Liver (tissue), 9 donors: ENCODE measurements around the gene TUT7. TPM values are rescaled to one million over a fixed set of nuclear protein-coding genes. Genes with fewer than 3 reads are reported as not detected.

Experiments
- DNase-seq: peaks from one replicate; pipeline ENCODE4 v3.0.0-alpha.2; 2017; ENCODE audit warnings: low spot score
- H3K27ac ChIP-seq, 2 donors: one replicate each; pipeline ENCODE4 v1.7.0; 2013; ENCODE audit warnings: inconsistent platforms in 2 of 2, low read length in 2 of 2, control low read depth in 1 of 2, low read depth in 1 of 2, mild to moderate bottlenecking in 1 of 2
- H3K27me3 ChIP-seq, 4 donors: one replicate each; pipeline versions ENCODE4 v1.6.1 to v1.7.0; 2013; ENCODE audit warnings: low read length in 3 of 4, inconsistent platforms in 1 of 4, mild to moderate bottlenecking in 1 of 4, moderate library complexity in 1 of 4; ENCODE audit not compliant: control insufficient read depth in 4 of 4, insufficient read depth in 4 of 4
- H3K36me3 ChIP-seq, 4 donors: one replicate each; pipeline versions ENCODE4 v1.6.1 to v1.7.0; 2013; ENCODE audit warnings: low read length in 3 of 4, mild to moderate bottlenecking in 3 of 4, low read depth in 1 of 4, moderate library complexity in 1 of 4; ENCODE audit not compliant: control insufficient read depth in 4 of 4, insufficient read depth in 3 of 4
- H3K4me1 ChIP-seq, 4 donors: one replicate each; pipeline versions ENCODE4 v1.6.1 to v1.7.0; 2013; ENCODE audit warnings: low read length in 3 of 4, mild to moderate bottlenecking in 3 of 4, moderate library complexity in 1 of 4; ENCODE audit not compliant: control insufficient read depth in 4 of 4, insufficient read depth in 4 of 4
- H3K4me3 ChIP-seq, 3 donors: one replicate each; pipeline versions ENCODE4 v1.6.1 to v1.7.0; 2013; ENCODE audit warnings: low read length in 3 of 3, control low read depth in 1 of 3, low read depth in 1 of 3, mild to moderate bottlenecking in 1 of 3
- H3K9ac ChIP-seq, 2 donors: one replicate each; pipeline ENCODE4 v1.7.0; 2013; ENCODE audit warnings: low read length in 2 of 2, mild to moderate bottlenecking in 2 of 2, moderate library complexity in 2 of 2, control low read depth in 1 of 2, low read depth in 1 of 2
- H3K9me3 ChIP-seq, 4 donors: one replicate each; pipeline versions ENCODE4 v1.6.1 to v1.7.0; 2013; ENCODE audit warnings: low read length in 3 of 4; ENCODE audit not compliant: control insufficient read depth in 4 of 4
- ATF3 ChIP-seq: IDR thresholded peaks from 2 replicates; pipeline ENCODE4 v1.6.1; 2016; ENCODE audit warnings: antibody characterized with exemption
- EGR1 ChIP-seq, 2 donors: IDR thresholded peaks; 2 replicates each; pipeline ENCODE4 v1.6.1; 2016 to 2018; ENCODE audit warnings: antibody characterized with exemption in 2 of 2, low read depth in 2 of 2
- FOXA2 ChIP-seq: IDR thresholded peaks from 2 replicates; pipeline ENCODE4 v1.6.1; 2016; ENCODE audit warnings: antibody characterized with exemption
- GABPA ChIP-seq, 2 donors: IDR thresholded peaks in 1 of 2; conservative IDR thresholded peaks in 1 of 2; 2 replicates each; pipeline ENCODE4 v1.6.1; 2016; ENCODE audit warnings: antibody characterized with exemption in 2 of 2, mild to moderate bottlenecking in 1 of 2, moderate library complexity in 1 of 2
- HNF4A ChIP-seq, 2 donors: conservative IDR thresholded peaks; 2 replicates each; pipeline ENCODE4 v1.6.1; 2016; ENCODE audit warnings: antibody characterized with exemption in 2 of 2, mild to moderate bottlenecking in 2 of 2
- JUND ChIP-seq, 2 donors: IDR thresholded peaks; 2 replicates each; pipeline ENCODE4 v1.6.1; 2016; ENCODE audit warnings: antibody characterized with exemption in 2 of 2
- MAX ChIP-seq: IDR thresholded peaks from 2 replicates; pipeline ENCODE4 v1.6.1; 2016; ENCODE audit warnings: antibody characterized with exemption
- NR2F2 ChIP-seq: IDR thresholded peaks from 2 replicates; pipeline ENCODE4 v1.6.1; 2016; ENCODE audit warnings: antibody characterized with exemption
- RAD21 ChIP-seq, 2 donors: IDR thresholded peaks; 2 replicates each; pipeline ENCODE4 v1.6.1; 2016; ENCODE audit warnings: antibody characterized with exemption in 2 of 2, mild to moderate bottlenecking in 2 of 2
- REST ChIP-seq: IDR thresholded peaks from 2 replicates; pipeline ENCODE4 v1.6.1; 2016; ENCODE audit warnings: antibody characterized with exemption, mild to moderate bottlenecking
- RXRA ChIP-seq, 2 donors: IDR thresholded peaks; 2 replicates each; pipeline ENCODE4 v1.6.1; 2017 to 2018; ENCODE audit warnings: antibody characterized with exemption in 2 of 2, mild to moderate bottlenecking in 1 of 2
- SP1 ChIP-seq: IDR thresholded peaks from 2 replicates; pipeline ENCODE4 v1.6.1; 2018; ENCODE audit warnings: antibody characterized with exemption, mild to moderate bottlenecking
- TAF1 ChIP-seq: conservative IDR thresholded peaks from 2 replicates; pipeline ENCODE4 v1.6.1; 2016; ENCODE audit warnings: antibody characterized with exemption, mild to moderate bottlenecking
- YY1 ChIP-seq: IDR thresholded peaks from 2 replicates; pipeline ENCODE4 v1.6.1; 2016; ENCODE audit warnings: antibody characterized with exemption, mild to moderate bottlenecking
- WGBS: extraction: QIAGEN DNeasy Blood & Tissue Kit; methylation state at CpG from one replicate; pipeline ENCODE4 v1.1.7; 2013; 5-methylcytosine and 5-hydroxymethylcytosine counted together
- polyA plus RNA-seq, 2 donors: library from polyadenylated mRNA; stranded (reverse) in 1 of 2; unstranded in 1 of 2; fragments of 200-250 nt in 1 of 2; fragments of >200 nt in 1 of 2; fragmentation: Nextera tagmentation in 1 of 2; extraction: Ambion mirVana in 1 of 2; gene quantifications; one replicate each; pipeline versions ENCODE4 v1.2.1 to v1.2.3, GENCODE V29; 2013 to 2015
- total RNA-seq, 2 donors: library from RNA; depleted of rRNA; stranded (reverse); fragments of >200 nt; gene quantifications; one replicate each; pipeline ENCODE4 v1.2.3, GENCODE V29; 2014
- donor health status: healthy.
- donor health status: healthy.
- donor health status: healthy.
- donor health status: healthy.
- donor health status: healthy.

The TUT7 gene
- total RNA-seq (10 to 100 TPM; 14.4 to 34.6 TPM), polyA plus RNA-seq (10 to 100 TPM; 10.7 to 17.4 TPM)

- WGBS: under 1% methylated on average over 79 of the region's 79 CpGs
- peaks cover 4 to 29% (median 20%) of the 10 kb centered on the region in 4 donors for H3K4me1 ChIP-seq
- H3K9me3 ChIP-seq: no peaks in the 10 kb centered on the region
These were observed at the start of gene TUT7 for GRCh38 chr9:86354011-86354817. Gene TUT7 (minus strand): TSS chr9:86354410. CDS start chr9:86353199, 1,211 bp downstream.

GRCh38 chr9:86402591-86402990, 48.4 kb upstream of the TUT7 start:
- H3K4me3 ChIP-seq: no peak overlapping the region
- no peak for TF ChIP-seq GABPA (IDR thresholded peaks at IDR 0.05 in 1 of 2, conservative IDR thresholded peaks at IDR 0.05 in 1 of 2)
- TF ChIP-seq TAF1: no peak
- TF ChIP-seq RAD21 (IDR thresholded peaks at IDR 0.05): no peak
- no peak for TF ChIP-seq MAX
- TF ChIP-seq REST: no peak
- TF ChIP-seq FOXA2: no peak
- TF ChIP-seq HNF4A (conservative IDR thresholded peaks at IDR 0.05): no peak
- no peak for TF ChIP-seq NR2F2
- TF ChIP-seq YY1: no peak
- TF ChIP-seq ATF3: no peak

More at GRCh38 chr9:86354011-86354817, at the start of gene TUT7:
- H3K27me3 ChIP-seq: no peaks in the 10 kb centered on the region
- peak within 1 kb of the TSS; percentile 75 to 98 for H3K27ac ChIP-seq
- TF ChIP-seq GABPA (IDR thresholded peaks at IDR 0.05 in 1 of 2, conservative IDR thresholded peaks at IDR 0.05 in 1 of 2) (peak; percentile 81 to 93), EGR1 (IDR thresholded peaks at IDR 0.05; ENCODE audit: low read depth in 2 of 2) (peak in 1 of 2 donors; percentile 92), JUND (IDR thresholded peaks at IDR 0.05) (no peak), RXRA (IDR thresholded peaks at IDR 0.05) (peak in 1 of 2 donors; percentile 29), FOXA2 (no peak), MAX (peak; percentile 55), HNF4A (conservative IDR thresholded peaks at IDR 0.05) (peak in 1 of 2 donors; percentile 7), REST (peak; percentile 90), NR2F2 (peak; percentile 28), ATF3 (no peak), RAD21 (IDR thresholded peaks at IDR 0.05) (peak; percentile 21 to 28), TAF1 (peak; percentile 53), YY1 (peak; percentile 70), SP1 (peak; percentile 69)
- H3K36me3 ChIP-seq: peaks cover 0 to 4% (median 0%) of the 10 kb centered on the region in 4 donors
- peak within 1 kb of the TSS; percentile 81 to 98 for H3K9ac ChIP-seq
- H3K4me3 ChIP-seq: peak within 1 kb of the TSS; percentile 64 to 93 (median 75)
- DNase-seq: peak; percentile 99

More at GRCh38 chr9:86402591-86402990, 48.4 kb upstream of the TUT7 start:
- Histone ChIP-seq H3K27me3 (no peaks in the 10 kb centered on the region), H3K9me3 (no peaks in the 10 kb centered on the region), H3K36me3 (no peaks in the 10 kb centered on the region), H3K4me1 (peaks cover 23 to 63% (median 44%) of the 10 kb centered on the region in 4 donors), H3K27ac (peak overlapping the region in 1 of 2 donors; percentile 15), H3K9ac (no peak overlapping the region)
- WGBS: 70% methylated on average over 3 of the region's 3 CpGs
- no peak for DNase-seq
